K562 (cell line): ENCODE results near the gene POTEF. TPM values are rescaled to one million over a fixed set of nuclear protein-coding genes. Genes with fewer than 3 reads are reported as not detected.

Source experiments
- CTCF ChIP-seq, 3 experiments: IDR thresholded peaks in 2 of 3; conservative IDR thresholded peaks in 1 of 3; 2 replicates each; pipeline ENCODE4 v1.5.1; 2011 to 2012; ENCODE audit warnings: low read length in 3 of 3, mild to moderate bottlenecking in 3 of 3, control low read depth in 2 of 3, improper control_type of control experiment in 1 of 3, inconsistent platforms in 1 of 3, low read depth in 1 of 3, mixed read lengths in 1 of 3, moderate library complexity in 1 of 3; ENCODE audit not compliant: insufficient read depth in 2 of 3
- CTCFL ChIP-seq: IDR thresholded peaks from 2 replicates; pipeline ENCODE4 v1.6.1; 2011; ENCODE audit warnings: borderline replicate concordance, low read depth, mild to moderate bottlenecking, moderate library complexity, low read length; ENCODE audit not compliant: insufficient read depth, poor library complexity, severe bottlenecking
- STAG1 ChIP-seq: sonication (generic); formaldehyde crosslinking; IDR thresholded peaks from 2 replicates; pipeline ENCODE4 v1.5.0; 2020; ENCODE audit warnings: missing genetic modification reagents, borderline replicate concordance
- TFAP4 ChIP-seq: sonication (generic); formaldehyde crosslinking; IDR thresholded peaks from 2 replicates; pipeline ENCODE4 v1.8.0; 2022; ENCODE audit warnings: missing genetic modification reagents, mild to moderate bottlenecking, moderate library complexity, borderline replicate concordance
- ZBTB33 ChIP-seq: sonication (generic); formaldehyde crosslinking; IDR thresholded peaks from 2 replicates; pipeline ENCODE4 v1.8.1; 2023; ENCODE audit warnings: mild to moderate bottlenecking, missing genetic modification reagents
- polyA plus RNA-seq, 8 experiments: library from polyadenylated mRNA; depleted of rRNA in 4 of 8; stranded (reverse) in 5 of 8; unstranded in 3 of 8; fragments of >200 nt; fragmentation: Nextera tagmentation in 2 of 8; fragmentation: Illumina TruSeq in 1 of 8; extraction: Ambion mirVana in 2 of 8; extraction: Trizol in 1 of 8; gene quantifications; 2 replicates each; pipeline versions ENCODE4 v1.2.1 to v1.2.3, GENCODE V29; 2011 to 2014; ENCODE audit warnings: inconsistent platforms in 1 of 8, missing spikeins in 1 of 8
- total RNA-seq, 7 experiments: library from RNA; depleted of rRNA in 6 of 7; stranded (reverse); fragments of >200 nt in 6 of 7; fragmentation: Illumina TruSeq in 2 of 7; extraction: Trizol in 2 of 7; gene quantifications; 2 replicates each; pipeline versions ENCODE4 v1.2.1 to v1.2.3, GENCODE V29; 2011 to 2021; ENCODE audit warnings: low replicate concordance in 1 of 7

POTEF gene
- total and polyA plus RNA-seq, 9 of the 15 experiments (the other 6 are each of a cell fraction or from before 2014, with no cell fraction given): 0.04 to 2.2 (median 0.27) TPM; not detected in 1

GRCh38 chr2:130155956-130156623 lies 27.1 kb upstream of the POTEF start (continued):
- TF ChIP-seq CTCF (IDR thresholded peaks at IDR 0.05 in 2 of 3, conservative IDR thresholded peaks at IDR 0.05 in 1 of 3; ENCODE audit: insufficient read depth in 2 of 3, low read depth in 1 of 3, low read length in 3 of 3): peak; percentile 53 to 60 (median 59); a peak in 5 of 6 replicates
- TF ChIP-seq STAG1 (CRISPR knock-in tag): 0 out of 2 replicates have a peak, but pooled peaks have one; percentile 18
- TF ChIP-seq CTCFL: peak; percentile 11
- peak; percentile 52; the same call in 1 of the 2 replicates for TF ChIP-seq TFAP4 (CRISPR knock-in tag)
- peak; percentile 52; the same call in 1 of the 2 replicates for TF ChIP-seq ZBTB33 (CRISPR knock-in tag)
